Panc1 (cell line): Measurements from ENCODE around the gene MGA. TPM values are rescaled to one million over a fixed set of nuclear protein-coding genes. Genes with fewer than 3 reads are reported as not detected.

Experiments used
- ATAC-seq: fragments of 200-7000 bp; cut with Tn5 transposase; 2 replicates; pipeline ENCODE4 v1.9.1; 2020; ENCODE audit warnings: mild to moderate bottlenecking, moderate library complexity
- BruUV-seq: library from RNA; stranded (reverse); fragments of 400-500 nt; replicated peaks from 2 replicates; lab custom pipeline; 2021; lab: Mats Ljungman, UMichigan
- CTCF ChIA-PET: fragments of 300-600 bp; sonication (Branson Sonifier 250); formaldehyde crosslinking; loops from one replicate; lab custom pipeline; 2022; ENCODE audit warnings: antibody characterized with exemption; lab: Charles Lee
- POLR2A ChIA-PET: fragments of 300-600 bp; sonication (Branson Sonifier 250); formaldehyde crosslinking; loops from one replicate; lab custom pipeline; 2022; ENCODE audit warnings: antibody characterized with exemption; lab: Charles Lee
- DNase-seq: peaks from one replicate; pipeline ENCODE4 v3.0.0-alpha.2; 2010; ENCODE audit warnings: low read depth, low spot score
- H3K27ac ChIP-seq: 2 replicates; pipeline ENCODE4 v1.5.1; 2011; ENCODE audit warnings: mild to moderate bottlenecking, low read length, inconsistent platforms
- H3K27me3 ChIP-seq: fragments of 200-500 bp; sonication (Bioruptor generic); 2 replicates; pipeline ENCODE4 v1.6.0; 2014; ENCODE audit warnings: low read length, inconsistent platforms; ENCODE audit not compliant: control insufficient read depth, insufficient read depth
- H3K36me3 ChIP-seq: fragments of 200-500 bp; sonication (Bioruptor generic); 2 replicates; pipeline ENCODE4 v1.5.1; 2014; ENCODE audit warnings: inconsistent platforms, mild to moderate bottlenecking, low read length, moderate library complexity; ENCODE audit not compliant: control insufficient read depth, insufficient read depth
- H3K4me1 ChIP-seq: 2 replicates; pipeline ENCODE4 v1.5.1; 2011; ENCODE audit warnings: inconsistent platforms, mild to moderate bottlenecking, low read length, moderate library complexity; ENCODE audit not compliant: control insufficient read depth, insufficient read depth
- H3K4me3 ChIP-seq, 2 experiments: 2 replicates each; pipeline ENCODE4 v1.5.1; 2011 to 2012; ENCODE audit warnings: low read depth in 2 of 2, low read length in 2 of 2, mild to moderate bottlenecking in 2 of 2, inconsistent platforms in 1 of 2, moderate library complexity in 1 of 2
- H3K9me3 ChIP-seq: fragments of 200-500 bp; sonication (Bioruptor generic); 2 replicates; pipeline ENCODE4 v1.5.1; 2014; ENCODE audit warnings: low read depth, mild to moderate bottlenecking, inconsistent platforms, low read length, moderate library complexity; ENCODE audit not compliant: control insufficient read depth, insufficient read depth
- POLR2AphosphoS5 ChIP-seq: IDR thresholded peaks from 2 replicates; pipeline ENCODE4 v1.6.1; 2012; ENCODE audit warnings: mild to moderate bottlenecking, low read depth, low read length, moderate library complexity
- SIN3A ChIP-seq: IDR thresholded peaks from 2 replicates; pipeline ENCODE4 v1.6.1; 2012; ENCODE audit warnings: low read depth, mild to moderate bottlenecking, low read length, moderate library complexity, borderline replicate concordance; ENCODE audit not compliant: insufficient read depth
- TCF7L2 ChIP-seq: IDR thresholded peaks from 2 replicates; pipeline ENCODE4 v1.6.1; 2011; ENCODE audit warnings: mild to moderate bottlenecking, low read depth, low read length, inconsistent platforms
- in situ Hi-C: cut with HindIII; loops from 2 replicates; pipeline ENCODE4 v1.10.0; 2016; ENCODE audit warnings: low sequenced_read_pairs, low pct_unique_long_range_greater_than_20kb
- intact Hi-C: fragments of 100-400 bp; cut with micrococcal nuclease; formaldehyde crosslinking; loops from one replicate; pipeline ENCODE4 v1.10.0; 2022; ENCODE audit not compliant: unreplicated experiment
- total RNA-seq: library from RNA; stranded (reverse); gene quantifications from one replicate; pipeline ENCODE4 v1.2.1, GENCODE V29; 2021; ENCODE audit not compliant: unreplicated experiment
- TF ChIP-seq, protein P1 (sequence below): fragments of 450-650 bp; IDR thresholded peaks from 2 replicates; pipeline ENCODE4 v1.5.1; 2017; ENCODE audit warnings: mild to moderate bottlenecking
- TF ChIP-seq, protein P2 (sequence below), 2 experiments: IDR thresholded peaks; 2 replicates each; pipeline ENCODE4 v1.6.1; 2011 to 2012; ENCODE audit warnings: low read depth in 2 of 2, control low read depth in 1 of 2, low read length in 1 of 2, mild to moderate bottlenecking in 1 of 2, moderate library complexity in 1 of 2; ENCODE audit not compliant: insufficient read depth in 1 of 2

MGA gene
- total RNA-seq, 1 experiment from 2014 or later = 43.6 TPM

DNA sequence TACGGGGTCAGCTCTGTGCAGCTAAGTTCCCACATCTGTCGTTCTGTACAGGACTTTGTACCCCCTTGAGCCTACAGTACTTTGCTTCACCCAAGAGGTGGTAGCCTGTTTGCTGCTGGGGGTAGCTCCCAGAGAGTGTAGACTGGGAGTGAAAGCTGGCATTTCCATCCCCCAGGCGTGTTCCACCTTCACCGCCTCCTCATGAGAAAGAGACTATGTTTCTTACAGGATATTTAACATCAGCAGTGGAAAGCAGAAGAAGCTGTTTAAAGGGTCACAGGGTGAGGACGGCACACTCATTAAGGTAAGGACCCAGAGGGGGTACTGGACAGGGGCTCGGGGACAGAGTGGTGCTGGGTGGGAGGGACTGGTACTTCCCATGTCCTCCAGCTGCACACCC, 157.6 kb downstream of the MGA start:
- H3K4me3 ChIP-seq = no peak overlapping the region
- ChIA-PET CTCF (no interaction called here), POLR2A (no interaction called here)
- no peaks in the 10 kb centered on the region for H3K27me3 ChIP-seq
- H3K27ac ChIP-seq = no peak overlapping the region
- ATAC-seq (no peak), DNase-seq (no peak)
- peaks cover 4% of the 10 kb centered on the region; the same call in 1 of the 2 replicates for H3K36me3 ChIP-seq
- no peaks in the 10 kb centered on the region for H3K4me1 ChIP-seq
- in situ Hi-C loops (no loop called here), intact Hi-C loops (loop anchor here (10.0 kb wide), 1 partner anchor 213 kb away; no protein-coding TSS in a partner anchor)
- no TSS peak for BruUV-seq
- H3K9me3 ChIP-seq = no peaks in the 10 kb centered on the region
- TF ChIP-seq TCF7L2 (no peak), POLR2AphosphoS5 (no peak), SIN3A (no peak)
- TF ChIP-seq, protein P1, sequence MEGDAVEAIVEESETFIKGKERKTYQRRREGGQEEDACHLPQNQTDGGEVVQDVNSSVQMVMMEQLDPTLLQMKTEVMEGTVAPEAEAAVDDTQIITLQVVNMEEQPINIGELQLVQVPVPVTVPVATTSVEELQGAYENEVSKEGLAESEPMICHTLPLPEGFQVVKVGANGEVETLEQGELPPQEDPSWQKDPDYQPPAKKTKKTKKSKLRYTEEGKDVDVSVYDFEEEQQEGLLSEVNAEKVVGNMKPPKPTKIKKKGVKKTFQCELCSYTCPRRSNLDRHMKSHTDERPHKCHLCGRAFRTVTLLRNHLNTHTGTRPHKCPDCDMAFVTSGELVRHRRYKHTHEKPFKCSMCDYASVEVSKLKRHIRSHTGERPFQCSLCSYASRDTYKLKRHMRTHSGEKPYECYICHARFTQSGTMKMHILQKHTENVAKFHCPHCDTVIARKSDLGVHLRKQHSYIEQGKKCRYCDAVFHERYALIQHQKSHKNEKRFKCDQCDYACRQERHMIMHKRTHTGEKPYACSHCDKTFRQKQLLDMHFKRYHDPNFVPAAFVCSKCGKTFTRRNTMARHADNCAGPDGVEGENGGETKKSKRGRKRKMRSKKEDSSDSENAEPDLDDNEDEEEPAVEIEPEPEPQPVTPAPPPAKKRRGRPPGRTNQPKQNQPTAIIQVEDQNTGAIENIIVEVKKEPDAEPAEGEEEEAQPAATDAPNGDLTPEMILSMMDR = no peak
- TF ChIP-seq, protein P2, sequence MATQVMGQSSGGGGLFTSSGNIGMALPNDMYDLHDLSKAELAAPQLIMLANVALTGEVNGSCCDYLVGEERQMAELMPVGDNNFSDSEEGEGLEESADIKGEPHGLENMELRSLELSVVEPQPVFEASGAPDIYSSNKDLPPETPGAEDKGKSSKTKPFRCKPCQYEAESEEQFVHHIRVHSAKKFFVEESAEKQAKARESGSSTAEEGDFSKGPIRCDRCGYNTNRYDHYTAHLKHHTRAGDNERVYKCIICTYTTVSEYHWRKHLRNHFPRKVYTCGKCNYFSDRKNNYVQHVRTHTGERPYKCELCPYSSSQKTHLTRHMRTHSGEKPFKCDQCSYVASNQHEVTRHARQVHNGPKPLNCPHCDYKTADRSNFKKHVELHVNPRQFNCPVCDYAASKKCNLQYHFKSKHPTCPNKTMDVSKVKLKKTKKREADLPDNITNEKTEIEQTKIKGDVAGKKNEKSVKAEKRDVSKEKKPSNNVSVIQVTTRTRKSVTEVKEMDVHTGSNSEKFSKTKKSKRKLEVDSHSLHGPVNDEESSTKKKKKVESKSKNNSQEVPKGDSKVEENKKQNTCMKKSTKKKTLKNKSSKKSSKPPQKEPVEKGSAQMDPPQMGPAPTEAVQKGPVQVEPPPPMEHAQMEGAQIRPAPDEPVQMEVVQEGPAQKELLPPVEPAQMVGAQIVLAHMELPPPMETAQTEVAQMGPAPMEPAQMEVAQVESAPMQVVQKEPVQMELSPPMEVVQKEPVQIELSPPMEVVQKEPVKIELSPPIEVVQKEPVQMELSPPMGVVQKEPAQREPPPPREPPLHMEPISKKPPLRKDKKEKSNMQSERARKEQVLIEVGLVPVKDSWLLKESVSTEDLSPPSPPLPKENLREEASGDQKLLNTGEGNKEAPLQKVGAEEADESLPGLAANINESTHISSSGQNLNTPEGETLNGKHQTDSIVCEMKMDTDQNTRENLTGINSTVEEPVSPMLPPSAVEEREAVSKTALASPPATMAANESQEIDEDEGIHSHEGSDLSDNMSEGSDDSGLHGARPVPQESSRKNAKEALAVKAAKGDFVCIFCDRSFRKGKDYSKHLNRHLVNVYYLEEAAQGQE (IDR thresholded peaks at IDR 0.05; ENCODE audit: insufficient read depth in 1 of 2, low read depth in 2 of 2, low read length in 1 of 2) = no peak

DNA sequence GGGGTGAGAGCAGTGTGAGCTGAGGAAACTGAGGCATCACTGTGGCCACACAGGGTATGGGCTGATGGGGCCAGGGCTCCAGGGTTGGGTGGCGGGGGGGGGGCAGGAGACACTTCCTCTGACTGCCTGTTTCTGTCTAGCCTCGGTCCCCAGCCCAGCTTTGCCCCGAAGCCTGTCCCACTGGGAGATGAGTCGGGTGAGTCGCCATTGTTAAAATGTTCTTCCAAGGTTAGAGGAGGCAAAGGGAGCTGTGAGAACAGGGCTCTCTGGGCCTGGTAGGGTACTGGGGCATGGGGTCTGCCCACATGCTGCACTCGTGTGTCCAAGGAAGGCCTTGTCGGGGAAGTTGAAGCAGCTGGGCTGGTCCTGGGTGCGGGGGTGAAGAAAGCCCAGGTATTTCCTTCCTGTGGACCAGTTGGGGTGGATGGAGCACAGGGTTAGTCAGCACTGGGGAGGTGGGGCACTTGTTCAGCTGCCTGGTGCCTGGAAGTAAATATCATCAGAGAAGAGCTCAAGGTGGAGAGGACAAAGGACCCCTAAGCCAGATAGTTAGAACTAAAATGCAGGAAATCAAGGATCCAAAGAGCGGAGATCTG, 159.3 kb downstream of the MGA start:
- ChIA-PET CTCF (no interaction called here), POLR2A (no interaction called here)
- intact Hi-C loops = loop anchor here (10.0 kb wide), 1 partner anchor 215 kb away; no protein-coding TSS in a partner anchor
- no TSS peak for BruUV-seq
- in situ Hi-C loops = no loop called here
- DNase-seq (no peak), ATAC-seq (no peak)
- H3K4me3 ChIP-seq = no peak overlapping the region
- peaks cover 4% of the 10 kb centered on the region; the same call in 1 of the 2 replicates for H3K36me3 ChIP-seq
- H3K27me3 ChIP-seq = no peaks in the 10 kb centered on the region
- no peaks in the 10 kb centered on the region for H3K9me3 ChIP-seq
- H3K4me1 ChIP-seq = no peaks in the 10 kb centered on the region
- TF ChIP-seq TCF7L2 (no peak), SIN3A (no peak), POLR2AphosphoS5 (no peak)
- TF ChIP-seq, protein P1 = no peak
- TF ChIP-seq, protein P2 (IDR thresholded peaks at IDR 0.05; ENCODE audit: insufficient read depth in 1 of 2, low read depth in 2 of 2, low read length in 1 of 2) = no peak
- H3K27ac ChIP-seq = no peak overlapping the region
